H1 (cell line): ENCODE measurements around the gene CLDN3. TPM values are rescaled to one million over a fixed set of nuclear protein-coding genes. Genes with fewer than 3 reads are reported as not detected.
"Not testable (repeated sequence)": the region's sequence is repeated elsewhere in the genome, so short reads cannot be mapped to it uniquely, and the experiment has no call there.

Experiments
- CTCF ChIA-PET: fragments of 300-600 bp; sonication (Branson Sonifier 250); formaldehyde crosslinking; loops from one replicate; lab custom pipeline; 2021; ENCODE audit not compliant: partially characterized antibody; lab: Charles Lee
- POLR2A ChIA-PET: fragments of 300-600 bp; sonication (Branson Sonifier 250); formaldehyde crosslinking; loops from one replicate; lab custom pipeline; 2021; ENCODE audit warnings: inconsistent platforms; ENCODE audit not compliant: partially characterized antibody; lab: Charles Lee
- DNase-seq, 2 experiments: peaks; one replicate each; pipeline versions ENCODE4 v3.0.0 to v3.0.0-alpha.2; 2010 to 2022; ENCODE audit warnings: low spot score in 2 of 2, low read depth in 1 of 2, mixed read lengths in 1 of 2
- FAIRE-seq: peaks from 2 replicates; lab custom pipeline; 2011; peaks lifted over from hg19 to GRCh38; lab: Jason Lieb, UNC
- H2AFZ ChIP-seq: 2 replicates; pipeline ENCODE4 v1.8.1; 2012; ENCODE audit warnings: low read length, inconsistent platforms
- H2AK5ac ChIP-seq: 2 replicates; pipeline ENCODE4 v1.6.1; 2013; ENCODE audit warnings: low read depth, low read length
- H2BK120ac ChIP-seq: replicated peaks from 2 replicates; pipeline ENCODE3; 2013; ENCODE audit warnings: low read depth, low read length, inconsistent platforms
- H2BK12ac ChIP-seq: 2 replicates; pipeline ENCODE4 v1.6.1; 2013; ENCODE audit warnings: low read depth, low read length
- H2BK15ac ChIP-seq: 2 replicates; pipeline ENCODE4 v1.6.1; 2013; ENCODE audit warnings: low read length
- H2BK20ac ChIP-seq: 2 replicates; pipeline ENCODE4 v1.6.1; 2013; ENCODE audit warnings: low read length
- H2BK5ac ChIP-seq: 2 replicates; pipeline ENCODE4 v1.6.1; 2013; ENCODE audit warnings: low read depth, low read length
- H3K14ac ChIP-seq: 2 replicates; pipeline ENCODE4 v1.6.1; 2013; ENCODE audit warnings: inconsistent platforms; ENCODE audit not compliant: insufficient read length
- H3K18ac ChIP-seq: 2 replicates; pipeline ENCODE4 v1.6.1; 2013; ENCODE audit warnings: low read length; ENCODE audit errors: extremely low read depth
- H3K23ac ChIP-seq: 2 replicates; pipeline ENCODE4 v1.6.1; 2013; ENCODE audit warnings: inconsistent platforms; ENCODE audit not compliant: insufficient read length
- H3K23me2 ChIP-seq: 2 replicates; pipeline ENCODE4 v1.6.1; 2013; ENCODE audit warnings: low read depth, low read length
- H3K27ac ChIP-seq: 2 replicates; pipeline ENCODE4 v1.6.1; 2011; ENCODE audit warnings: low read depth, low read length, inconsistent platforms
- H3K27me3 ChIP-seq, 4 experiments: replicated peaks in 1 of 4; 1 replicate in 1 of 4; 2 replicates in 3 of 4; pipeline versions ENCODE4 v1.6.1 to v1.8.1; 2011 to 2013; ENCODE audit warnings: low read length in 3 of 4, mild to moderate bottlenecking in 3 of 4, inconsistent platforms in 2 of 4, mixed read lengths in 2 of 4, moderate library complexity in 1 of 4; ENCODE audit not compliant: control insufficient read depth in 3 of 4, insufficient read depth in 3 of 4; ENCODE audit errors: extremely low read depth in 1 of 4
- H3K36me3 ChIP-seq, 4 experiments: 2 replicates each; pipeline versions ENCODE4 v1.6.1 to v1.8.1; 2011 to 2013; ENCODE audit warnings: mild to moderate bottlenecking in 4 of 4, low read length in 3 of 4, moderate library complexity in 2 of 4, control low read depth in 1 of 4, inconsistent platforms in 1 of 4; ENCODE audit not compliant: insufficient read depth in 4 of 4, control insufficient read depth in 2 of 4
- H3K4ac ChIP-seq: replicated peaks from 2 replicates; pipeline ENCODE3; 2013; ENCODE audit warnings: low read length, low read depth, mixed read lengths, inconsistent platforms; ENCODE audit not compliant: insufficient read length
- H3K4me1 ChIP-seq, 4 experiments: replicated peaks in 1 of 4; 1 replicate in 1 of 4; 2 replicates in 3 of 4; pipeline versions ENCODE4 v1.6.1 to v1.8.1; 2011 to 2013; ENCODE audit warnings: low read length in 3 of 4, inconsistent platforms in 2 of 4, mixed read lengths in 1 of 4; ENCODE audit not compliant: insufficient read depth in 4 of 4, control insufficient read depth in 3 of 4
- H3K4me2 ChIP-seq, 2 experiments: 2 replicates each; pipeline versions ENCODE4 v1.6.1 to v1.8.1; 2011 to 2013; ENCODE audit warnings: low read depth in 2 of 2, low read length in 2 of 2, control low read depth in 1 of 2, inconsistent platforms in 1 of 2, mild to moderate bottlenecking in 1 of 2; ENCODE audit not compliant: insufficient read depth in 1 of 2
- H3K4me3 ChIP-seq, 4 experiments: fragments of 200-600, 300-600 bp in 1 of 4; sonication (generic), shearing (Covaris generic), sonication (Bioruptor Twin) in 1 of 4; 2 replicates each; pipeline versions ENCODE4 v1.5.1 to v1.8.1; 2011 to 2016; ENCODE audit warnings: low read length in 4 of 4, low read depth in 3 of 4, control low read depth in 2 of 4, inconsistent platforms in 2 of 4, mild to moderate bottlenecking in 2 of 4, mixed read lengths in 1 of 4, moderate library complexity in 1 of 4; ENCODE audit not compliant: insufficient read depth in 2 of 4; ENCODE audit errors: extremely low read depth in 1 of 4
- H3K56ac ChIP-seq: replicated peaks from 2 replicates; pipeline ENCODE3; 2013; ENCODE audit warnings: low read depth, mild to moderate bottlenecking, mixed read lengths, low read length, inconsistent platforms; ENCODE audit not compliant: insufficient read length
- H3K79me1 ChIP-seq: 2 replicates; pipeline ENCODE4 v1.6.1; 2013; ENCODE audit warnings: low read depth, low read length, control low read depth
- H3K79me2 ChIP-seq, 2 experiments: 2 replicates each; pipeline versions ENCODE4 v1.6.1 to v1.8.1; 2012 to 2013; ENCODE audit warnings: low read length in 2 of 2, mild to moderate bottlenecking in 2 of 2, inconsistent platforms in 1 of 2; ENCODE audit not compliant: insufficient read depth in 2 of 2, control insufficient read depth in 1 of 2
- H3K9ac ChIP-seq, 4 experiments: replicated peaks in 1 of 4; 1 replicate in 1 of 4; 2 replicates in 3 of 4; pipeline versions ENCODE4 v1.6.1 to v1.8.1; 2011 to 2013; ENCODE audit warnings: low read depth in 3 of 4, low read length in 3 of 4, control low read depth in 2 of 4, mild to moderate bottlenecking in 2 of 4, moderate library complexity in 2 of 4, inconsistent platforms in 1 of 4; ENCODE audit errors: extremely low read depth in 1 of 4
- H3K9me3 ChIP-seq, 2 experiments: 2 replicates each; pipeline versions ENCODE4 v1.6.1 to v1.8.1; 2012 to 2013; ENCODE audit warnings: mild to moderate bottlenecking in 2 of 2, moderate library complexity in 2 of 2, control low read depth in 1 of 2, inconsistent platforms in 1 of 2, low read depth in 1 of 2, low read length in 1 of 2, mixed read lengths in 1 of 2; ENCODE audit not compliant: insufficient read depth in 2 of 2
- H4K20me1 ChIP-seq, 2 experiments: replicated peaks in 1 of 2; 2 replicates each; pipeline versions ENCODE3 to v1.8.1; 2011 to 2013; ENCODE audit warnings: inconsistent platforms in 2 of 2, low read length in 2 of 2, mild to moderate bottlenecking in 1 of 2; ENCODE audit not compliant: insufficient read depth in 2 of 2, control insufficient read depth in 1 of 2
- H4K5ac ChIP-seq: 2 replicates; pipeline ENCODE4 v1.6.1; 2013; ENCODE audit warnings: low read length, low read depth, mixed read lengths, inconsistent platforms; ENCODE audit not compliant: insufficient read length
- H4K8ac ChIP-seq: 2 replicates; pipeline ENCODE4 v1.8.0; 2013; ENCODE audit warnings: mild to moderate bottlenecking, moderate library complexity, low read length, inconsistent platforms; ENCODE audit not compliant: insufficient read depth; ENCODE audit errors: extremely low read depth
- H4K91ac ChIP-seq: replicated peaks from 2 replicates; pipeline ENCODE3; 2013; ENCODE audit warnings: low read length, mixed read lengths, inconsistent platforms; ENCODE audit not compliant: insufficient read length
- CEBPB ChIP-seq: IDR thresholded peaks from 2 replicates; pipeline ENCODE4 v1.6.1; 2012; ENCODE audit warnings: low read depth, low read length
- PHF8 ChIP-seq: fragments of 200-600 bp; sonication (generic); conservative IDR thresholded peaks from 2 replicates; pipeline ENCODE4 v1.7.1; 2012; ENCODE audit warnings: low read depth, mild to moderate bottlenecking, inconsistent platforms, low read length, moderate library complexity
- WGBS, 2 experiments: shearing (Covaris generic) in 1 of 2; methylation state at CpG; one replicate each; pipeline versions ENCODE4 v1.1.6 to v1.1.7; 2013 to 2015; ENCODE audit warnings: low lambda C conversion rate in 2 of 2, mixed read lengths in 2 of 2, inconsistent platforms in 1 of 2, low coverage in 1 of 2, missing lambda C conversion rate in 1 of 2; ENCODE audit not compliant: insufficient replicate concordance in 2 of 2, insufficient coverage in 1 of 2, insufficient read length in 1 of 2; ENCODE audit errors: extremely low coverage in 1 of 2, missing lambda C conversion rate in 1 of 2; 5-methylcytosine and 5-hydroxymethylcytosine counted together
- polyA plus RNA-seq, 7 experiments: library from polyadenylated mRNA; depleted of rRNA in 3 of 7; stranded (reverse) in 5 of 7; unstranded in 2 of 7; fragments of >200 nt in 5 of 7; fragments of 200-250 nt in 2 of 7; gene quantifications; 1 replicate in 5 of 7; 2 replicates in 1 of 7; 4 replicates in 1 of 7; pipeline versions ENCODE4 v1.2.1 to v1.2.3, GENCODE V29; 2011 to 2013; ENCODE audit warnings: missing spikeins in 2 of 7, mixed read lengths in 2 of 7
- total RNA-seq: library from RNA; stranded (reverse); fragmentation: NEBNext Ultra II Directional; extraction: Animal tissue kit (Norgen Biotek cat#: 25700); gene quantifications from 2 replicates; pipeline ENCODE4 v1.2.1, GENCODE V29; 2021
- TF ChIP-seq, protein P1 (sequence below): IDR thresholded peaks from 2 replicates; pipeline ENCODE4 v1.6.1; 2011; ENCODE audit warnings: low read depth, mild to moderate bottlenecking, low read length; ENCODE audit not compliant: insufficient read depth

Gene CLDN3
- total and polyA plus RNA-seq, 2 of the 8 experiments (the other 6 are each of a cell fraction or from before 2014, with no cell fraction given) = 19.1 to 65.2 TPM

- TF ChIP-seq, protein P1, sequence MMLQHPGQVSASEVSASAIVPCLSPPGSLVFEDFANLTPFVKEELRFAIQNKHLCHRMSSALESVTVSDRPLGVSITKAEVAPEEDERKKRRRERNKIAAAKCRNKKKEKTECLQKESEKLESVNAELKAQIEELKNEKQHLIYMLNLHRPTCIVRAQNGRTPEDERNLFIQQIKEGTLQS = no peak
- no peak for TF ChIP-seq CEBPB
- no peak for TF ChIP-seq PHF8
Observed at GRCh38 chr7:73721377-73721817, 48.7 kb downstream of the CLDN3 start (continued).

DNA sequence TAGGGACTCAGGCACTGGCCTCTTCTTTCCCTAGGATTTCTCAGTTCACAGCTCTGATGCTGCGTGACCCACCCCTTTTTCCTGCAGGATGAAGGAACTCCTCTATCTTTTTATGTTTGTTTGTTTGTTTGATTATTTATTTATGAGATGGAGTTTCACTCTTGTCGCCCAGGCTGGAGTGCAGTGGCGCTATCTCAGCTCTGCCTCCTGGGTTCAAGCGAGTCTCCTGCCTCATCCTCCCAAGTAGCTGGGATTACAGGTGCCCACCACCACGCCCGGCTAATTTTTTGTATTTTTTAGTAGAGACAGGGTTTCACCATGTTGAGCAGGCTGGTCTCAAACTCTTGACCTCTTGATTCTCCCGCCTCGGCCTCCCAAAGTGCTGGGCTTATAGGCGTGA is 49.6 kb downstream of the CLDN3 start:
- not testable (repeated sequence) for DNase-seq
- CTCF ChIA-PET = interaction anchor here (0.8 to 2.2 kb wide), 12 partner anchors 8 to 121 kb away, joined by 3 to 14 read pairs (median 4); partner anchors contain the start of gene VPS37D

More for the DNA sequence above, 49.6 kb downstream of the CLDN3 start:
- not testable (repeated sequence) for H4K91ac ChIP-seq, H2AK5ac ChIP-seq, H3K23ac ChIP-seq, H2BK20ac ChIP-seq, H3K79me1 ChIP-seq, H3K9ac ChIP-seq, H3K14ac ChIP-seq, FAIRE-seq, H4K8ac ChIP-seq, H3K4me1 ChIP-seq, H3K9me3 ChIP-seq, H2BK5ac ChIP-seq, H2AFZ ChIP-seq, H2BK15ac ChIP-seq, H2BK12ac ChIP-seq, H3K18ac ChIP-seq, H3K4ac ChIP-seq, H3K36me3 ChIP-seq, H3K27ac ChIP-seq, H4K5ac ChIP-seq, H3K23me2 ChIP-seq, H2BK120ac ChIP-seq, H3K56ac ChIP-seq, H3K4me3 ChIP-seq, H4K20me1 ChIP-seq, H3K79me2 ChIP-seq
- Histone ChIP-seq H3K4me2 (peak overlapping the region in 1 of 2 experiments; percentile 91; a peak in 1 of 4 replicates), H3K27me3 (peaks cover 0 to 18% (median 13%) of the 10 kb centered on the region in 4 experiments; a peak in 5 of 7 replicates)
- WGBS, 2 experiments = 97% methylated on average over 9 of the region's 9 CpGs; no CpG with 5 or more reads in 1 of the 2 experiments
- POLR2A ChIA-PET = interaction anchor here (1.2 to 1.5 kb wide), 7 partner anchors 9 to 142 kb away, joined by 3 to 7 read pairs (median 3); partner anchors contain the start of genes ABHD11 and TBL2
